ENCODE data around the gene ADAM12.

Gene ADAM12

GRCh38 chr10:126205486-126206205 lies 182.6 kb downstream of the ADAM12 start:
- Histone ChIP-seq H3K27ac (ENCODE audit: extremely low read depth, low read depth, low read length) (no peak overlapping the region), H3K4me1 (ENCODE audit: control insufficient read depth, insufficient read depth, low read length) (peaks cover 15% of the 10 kb centered on the region), H3K9me3 (ENCODE audit: control insufficient read depth, insufficient read depth, low read depth, low read length) (no peaks in the 10 kb centered on the region), H3K36me3 (ENCODE audit: control insufficient read depth in 2 of 2, insufficient read depth in 1 of 2, low read length in 2 of 2) (no peaks in the 10 kb centered on the region), H3K4me3 (ENCODE audit: low read depth, low read length) (no peak overlapping the region)
- POLR2A ChIA-PET = no interaction called here
- CTCF ChIA-PET = interaction anchor here (0.6 kb wide), 1 partner anchor 723 kb away, joined by 3 read pairs; no protein-coding TSS in a partner anchor
- no peak for TF ChIP-seq ZNF747 (tag by site-specific recombination; IDR thresholded peaks at IDR 0.05)
- no peak for TF ChIP-seq ZNF473 (tag by site-specific recombination; IDR thresholded peaks at IDR 0.05)
- TF ChIP-seq ZNF302 (tag by site-specific recombination; IDR thresholded peaks at IDR 0.05; ENCODE audit: low read depth) = no peak
- no peak for TF ChIP-seq ZXDB (tag by site-specific recombination; IDR thresholded peaks at IDR 0.05)
- TF ChIP-seq ZBTB17 (tag by site-specific recombination; IDR thresholded peaks at IDR 0.05) = no peak
- TF ChIP-seq ZNF621 (tag by site-specific recombination; IDR thresholded peaks at IDR 0.05) = no peak
- TF ChIP-seq REPIN1 (tag by site-specific recombination; IDR thresholded peaks at IDR 0.05; ENCODE audit: low read depth) = no peak
- TF ChIP-seq, protein P1, sequence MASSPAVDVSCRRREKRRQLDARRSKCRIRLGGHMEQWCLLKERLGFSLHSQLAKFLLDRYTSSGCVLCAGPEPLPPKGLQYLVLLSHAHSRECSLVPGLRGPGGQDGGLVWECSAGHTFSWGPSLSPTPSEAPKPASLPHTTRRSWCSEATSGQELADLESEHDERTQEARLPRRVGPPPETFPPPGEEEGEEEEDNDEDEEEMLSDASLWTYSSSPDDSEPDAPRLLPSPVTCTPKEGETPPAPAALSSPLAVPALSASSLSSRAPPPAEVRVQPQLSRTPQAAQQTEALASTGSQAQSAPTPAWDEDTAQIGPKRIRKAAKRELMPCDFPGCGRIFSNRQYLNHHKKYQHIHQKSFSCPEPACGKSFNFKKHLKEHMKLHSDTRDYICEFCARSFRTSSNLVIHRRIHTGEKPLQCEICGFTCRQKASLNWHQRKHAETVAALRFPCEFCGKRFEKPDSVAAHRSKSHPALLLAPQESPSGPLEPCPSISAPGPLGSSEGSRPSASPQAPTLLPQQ (tag by site-specific recombination; IDR thresholded peaks at IDR 0.05) = no peak
- TF ChIP-seq ZNF248 (tag by site-specific recombination; IDR thresholded peaks at IDR 0.05) = no peak
- TF ChIP-seq ZNF223 (tag by site-specific recombination; IDR thresholded peaks at IDR 0.05) = no peak
- no peak for TF ChIP-seq ZNF548 (tag by site-specific recombination; IDR thresholded peaks at IDR 0.05)
- no peak for TF ChIP-seq ZNF362 (tag by site-specific recombination; IDR thresholded peaks at IDR 0.05)
- TF ChIP-seq ZNF157 (tag by site-specific recombination; IDR thresholded peaks at IDR 0.05) = no peak
- TF ChIP-seq ZSCAN23 (tag by site-specific recombination; IDR thresholded peaks at IDR 0.05) = no peak
- TF ChIP-seq, protein P2, sequence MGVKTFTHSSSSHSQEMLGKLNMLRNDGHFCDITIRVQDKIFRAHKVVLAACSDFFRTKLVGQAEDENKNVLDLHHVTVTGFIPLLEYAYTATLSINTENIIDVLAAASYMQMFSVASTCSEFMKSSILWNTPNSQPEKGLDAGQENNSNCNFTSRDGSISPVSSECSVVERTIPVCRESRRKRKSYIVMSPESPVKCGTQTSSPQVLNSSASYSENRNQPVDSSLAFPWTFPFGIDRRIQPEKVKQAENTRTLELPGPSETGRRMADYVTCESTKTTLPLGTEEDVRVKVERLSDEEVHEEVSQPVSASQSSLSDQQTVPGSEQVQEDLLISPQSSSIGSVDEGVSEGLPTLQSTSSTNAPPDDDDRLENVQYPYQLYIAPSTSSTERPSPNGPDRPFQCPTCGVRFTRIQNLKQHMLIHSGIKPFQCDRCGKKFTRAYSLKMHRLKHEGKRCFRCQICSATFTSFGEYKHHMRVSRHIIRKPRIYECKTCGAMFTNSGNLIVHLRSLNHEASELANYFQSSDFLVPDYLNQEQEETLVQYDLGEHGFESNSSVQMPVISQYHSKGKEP (tag by site-specific recombination; IDR thresholded peaks at IDR 0.05) = no peak
- TF ChIP-seq SETDB1 (IDR thresholded peaks at IDR 0.05; ENCODE audit: insufficient read length, low read length) = no peak
- TF ChIP-seq ZIC2 (tag by site-specific recombination; IDR thresholded peaks at IDR 0.05) = no peak

- Histone ChIP-seq H3K4me1 (ENCODE audit: control insufficient read depth, insufficient read depth, low read length) (peaks cover 14% of the 10 kb centered on the region), H3K4me3 (ENCODE audit: low read depth, low read length) (no peak overlapping the region), H3K9me3 (ENCODE audit: control insufficient read depth, insufficient read depth, low read depth, low read length) (no peaks in the 10 kb centered on the region), H3K36me3 (ENCODE audit: control insufficient read depth in 2 of 2, insufficient read depth in 1 of 2, low read length in 2 of 2) (no peaks in the 10 kb centered on the region), H3K27ac (ENCODE audit: extremely low read depth, low read depth, low read length) (no peak overlapping the region)
- POLR2A ChIA-PET = no interaction called here
- CTCF ChIA-PET = interaction anchor here (0.6 to 1.0 kb wide), 2 partner anchors 11 to 737 kb away, joined by 3 to 4 read pairs; no protein-coding TSS in a partner anchor
- TF ChIP-seq SP2 (tag by site-specific recombination; IDR thresholded peaks at IDR 0.05) = no peak
- no peak for TF ChIP-seq ZNF549 (tag by site-specific recombination; IDR thresholded peaks at IDR 0.05)
- no peak for TF ChIP-seq ZBTB20 (tag by site-specific recombination; IDR thresholded peaks at IDR 0.05)
- TF ChIP-seq ZSCAN18 (tag by site-specific recombination; IDR thresholded peaks at IDR 0.05) = no peak
- TF ChIP-seq GLI4 (tag by site-specific recombination; IDR thresholded peaks at IDR 0.05) = no peak
- no peak for TF ChIP-seq ZNF426 (tag by site-specific recombination; IDR thresholded peaks at IDR 0.05)
- TF ChIP-seq ZNF26 (tag by site-specific recombination; IDR thresholded peaks at IDR 0.05) = no peak
- TF ChIP-seq, protein P3, sequence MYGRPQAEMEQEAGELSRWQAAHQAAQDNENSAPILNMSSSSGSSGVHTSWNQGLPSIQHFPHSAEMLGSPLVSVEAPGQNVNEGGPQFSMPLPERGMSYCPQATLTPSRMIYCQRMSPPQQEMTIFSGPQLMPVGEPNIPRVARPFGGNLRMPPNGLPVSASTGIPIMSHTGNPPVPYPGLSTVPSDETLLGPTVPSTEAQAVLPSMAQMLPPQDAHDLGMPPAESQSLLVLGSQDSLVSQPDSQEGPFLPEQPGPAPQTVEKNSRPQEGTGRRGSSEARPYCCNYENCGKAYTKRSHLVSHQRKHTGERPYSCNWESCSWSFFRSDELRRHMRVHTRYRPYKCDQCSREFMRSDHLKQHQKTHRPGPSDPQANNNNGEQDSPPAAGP (tag by site-specific recombination; IDR thresholded peaks at IDR 0.05) = no peak
- no peak for TF ChIP-seq SALL2 (tag by site-specific recombination; IDR thresholded peaks at IDR 0.05; ENCODE audit: borderline replicate concordance)
- no peak for TF ChIP-seq KLF8 (tag by site-specific recombination; IDR thresholded peaks at IDR 0.05)
- no peak for TF ChIP-seq YY1 (tag by site-specific recombination; IDR thresholded peaks at IDR 0.05)
- TF ChIP-seq MYNN (tag by site-specific recombination; IDR thresholded peaks at IDR 0.05; ENCODE audit: borderline replicate concordance) = no peak
Observed at GRCh38 chr10:126204320-126204719, 184.0 kb downstream of the ADAM12 start.
